ENCODE measurements around the gene PIAS2. TPM values are rescaled to one million over a fixed set of nuclear protein-coding genes. Genes with fewer than 3 reads are reported as not detected.

PIAS2 gene
- total and polyA plus RNA-seq, 9 of the 15 experiments (the other 6 are each of a cell fraction or from before 2014, with no cell fraction given): 2.9 to 23.9 (median 12.0) TPM

GRCh38 chr18:46917108-46917802 lies at the start of gene PIAS2, which contains the start of gene KATNAL2 (continued):
- TF ChIP-seq MGA (IDR thresholded peaks at IDR 0.05): no peak
- no peak for TF ChIP-seq CBX2 (IDR thresholded peaks at IDR 0.05; ENCODE audit: insufficient read depth, low read length, poor library complexity, severe bottlenecking)
- TF ChIP-seq PTRF (tag; IDR thresholded peaks at IDR 0.05): no peak
- TF ChIP-seq, protein P1, sequence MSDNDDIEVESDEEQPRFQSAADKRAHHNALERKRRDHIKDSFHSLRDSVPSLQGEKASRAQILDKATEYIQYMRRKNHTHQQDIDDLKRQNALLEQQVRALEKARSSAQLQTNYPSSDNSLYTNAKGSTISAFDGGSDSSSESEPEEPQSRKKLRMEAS (CRISPR knock-in tag; IDR thresholded peaks at IDR 0.05): no peak
- no peak for TF ChIP-seq HBP1 (CRISPR knock-in tag; IDR thresholded peaks at IDR 0.05)
- TF ChIP-seq DACH1 (IDR thresholded peaks at IDR 0.05; ENCODE audit: partially characterized antibody): no peak
- no peak for TF ChIP-seq MCM2 (IDR thresholded peaks at IDR 0.05; ENCODE audit: low read depth)
- no peak for TF ChIP-seq DDX20 (tag; IDR thresholded peaks at IDR 0.05; ENCODE audit: low read depth)
- TF ChIP-seq NONO (IDR thresholded peaks at IDR 0.05; ENCODE audit: low read depth in 2 of 2, low read length in 1 of 2): peak; percentile 38 to 88; a peak in 2 of 4 replicates
- TF ChIP-seq HNRNPH1 (optimal IDR thresholded peaks at IDR 0.05; ENCODE audit: low read depth, low read length): no peak
- no peak for TF ChIP-seq POLR3A (IDR thresholded peaks at IDR 0.05; ENCODE audit: borderline replicate concordance, extremely low read depth, insufficient read depth, insufficient read length)
- no peak for TF ChIP-seq ZBED1 (IDR thresholded peaks at IDR 0.05)
- TF ChIP-seq ZNF239 (CRISPR knock-in tag; IDR thresholded peaks at IDR 0.05): no peak
- no peak for TF ChIP-seq SP1 (CRISPR knock-in tag; IDR thresholded peaks at IDR 0.05)
- TF ChIP-seq FIP1L1 (IDR thresholded peaks at IDR 0.05; ENCODE audit: low read depth, low read length, poor library complexity, severe bottlenecking): peak; percentile 20
